Ovary (tissue), 3 donors: ENCODE data around the gene RNF126.
"Not testable (repeated sequence)": the region's sequence is repeated elsewhere in the genome, so short reads cannot be mapped to it uniquely, and the experiment has no call there.

Source experiments
- EP300 ChIP-seq: sonication (generic); formaldehyde crosslinking; IDR thresholded peaks from one replicate; pipeline ENCODE4 v1.6.1; 2017; ENCODE audit warnings: antibody characterized with exemption
- POLR2A ChIP-seq: fragments of 450-650 bp; IDR thresholded peaks from one replicate; pipeline ENCODE4 v1.6.1; 2017; ENCODE audit warnings: antibody characterized with exemption, mild to moderate bottlenecking, moderate library complexity
- TF ChIP-seq, protein P1 (sequence below), 3 donors: fragments of 450-650 bp in 2 of 3; fragments of 200-600 bp in 1 of 3; IDR thresholded peaks; one replicate each; pipeline versions ENCODE4 v1.5.1 to v1.8.0; 2016 to 2022; ENCODE audit warnings: antibody characterized with exemption in 3 of 3, mild to moderate bottlenecking in 1 of 3
- donor health status: DM: no; HTN: no; CAD: no.

DNA sequence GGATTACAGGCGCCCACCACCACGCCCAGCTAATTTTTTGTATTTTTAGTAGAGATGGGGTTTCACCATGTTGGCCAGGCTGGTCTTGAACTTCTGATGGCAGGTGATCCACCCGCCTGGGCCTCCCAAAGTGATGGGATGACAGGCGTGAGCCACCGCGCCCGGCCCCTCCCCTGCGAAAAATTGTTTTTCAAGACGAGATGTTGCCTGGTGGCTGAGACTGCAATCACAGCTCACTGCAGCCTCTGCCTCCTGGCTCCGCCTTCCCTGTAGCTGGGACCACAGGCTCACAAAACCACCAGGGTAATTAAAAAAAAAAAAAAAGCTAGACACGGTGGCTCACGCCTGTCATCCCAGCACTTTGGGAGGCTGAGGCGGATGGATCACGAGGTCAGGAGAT lies 36.9 kb upstream of the RNF126 start:
- TF ChIP-seq, protein P1, sequence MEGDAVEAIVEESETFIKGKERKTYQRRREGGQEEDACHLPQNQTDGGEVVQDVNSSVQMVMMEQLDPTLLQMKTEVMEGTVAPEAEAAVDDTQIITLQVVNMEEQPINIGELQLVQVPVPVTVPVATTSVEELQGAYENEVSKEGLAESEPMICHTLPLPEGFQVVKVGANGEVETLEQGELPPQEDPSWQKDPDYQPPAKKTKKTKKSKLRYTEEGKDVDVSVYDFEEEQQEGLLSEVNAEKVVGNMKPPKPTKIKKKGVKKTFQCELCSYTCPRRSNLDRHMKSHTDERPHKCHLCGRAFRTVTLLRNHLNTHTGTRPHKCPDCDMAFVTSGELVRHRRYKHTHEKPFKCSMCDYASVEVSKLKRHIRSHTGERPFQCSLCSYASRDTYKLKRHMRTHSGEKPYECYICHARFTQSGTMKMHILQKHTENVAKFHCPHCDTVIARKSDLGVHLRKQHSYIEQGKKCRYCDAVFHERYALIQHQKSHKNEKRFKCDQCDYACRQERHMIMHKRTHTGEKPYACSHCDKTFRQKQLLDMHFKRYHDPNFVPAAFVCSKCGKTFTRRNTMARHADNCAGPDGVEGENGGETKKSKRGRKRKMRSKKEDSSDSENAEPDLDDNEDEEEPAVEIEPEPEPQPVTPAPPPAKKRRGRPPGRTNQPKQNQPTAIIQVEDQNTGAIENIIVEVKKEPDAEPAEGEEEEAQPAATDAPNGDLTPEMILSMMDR (IDR thresholded peaks at IDR 0.05): not testable (repeated sequence)
- TF ChIP-seq POLR2A, EP300: not testable (repeated sequence)
